DND-41 (cell line): ENCODE results near the gene RRAS.

Experiments used
- ATAC-seq: fragments of 200-7000 bp; cut with Tn5 transposase; 3 replicates; pipeline ENCODE4 v1.9.1; 2021; ENCODE audit warnings: low read depth; ENCODE audit not compliant: insufficient read depth
- DNase-seq: peaks from one replicate; pipeline ENCODE4 v3.0.0-alpha.2; 2020
- H2AFZ ChIP-seq: 2 replicates; pipeline ENCODE4 v1.6.0; 2012; ENCODE audit warnings: low read depth, low read length
- H3K27ac ChIP-seq: 2 replicates; pipeline ENCODE4 v1.5.1; 2012; ENCODE audit warnings: low read length, inconsistent platforms
- H3K27me3 ChIP-seq: fragments of 200-600 bp; sonication (generic); 2 replicates; pipeline ENCODE4 v1.6.0; 2012; ENCODE audit warnings: low read length, mild to moderate bottlenecking, inconsistent platforms; ENCODE audit not compliant: insufficient read depth, poor library complexity
- H3K36me3 ChIP-seq: 2 replicates; pipeline ENCODE4 v1.5.1; 2012; ENCODE audit warnings: low read length, inconsistent platforms; ENCODE audit not compliant: insufficient read depth
- H3K4me1 ChIP-seq: 2 replicates; pipeline ENCODE4 v1.5.1; 2012; ENCODE audit warnings: mild to moderate bottlenecking, low read length; ENCODE audit not compliant: insufficient read depth
- H3K4me2 ChIP-seq: 2 replicates; pipeline ENCODE4 v1.6.0; 2012; ENCODE audit warnings: mild to moderate bottlenecking, moderate library complexity, low read length, inconsistent platforms; ENCODE audit not compliant: insufficient read depth
- H3K4me3 ChIP-seq, 2 experiments: fragments of 200-600 bp in 1 of 2; shearing (Covaris generic) in 1 of 2; 2 replicates each; pipeline ENCODE4 v1.5.1; 2012 to 2016; ENCODE audit warnings: inconsistent platforms in 2 of 2, low read length in 2 of 2, mild to moderate bottlenecking in 2 of 2, low read depth in 1 of 2, moderate library complexity in 1 of 2
- H3K79me2 ChIP-seq: 2 replicates; pipeline ENCODE4 v1.6.0; 2012; ENCODE audit warnings: low read length, inconsistent platforms; ENCODE audit not compliant: insufficient read depth
- H3K9ac ChIP-seq: 2 replicates; pipeline ENCODE4 v1.6.0; 2012; ENCODE audit warnings: low read depth, mild to moderate bottlenecking, inconsistent platforms, low read length, moderate library complexity
- H3K9me3 ChIP-seq: 2 replicates; pipeline ENCODE4 v1.5.1; 2012; ENCODE audit warnings: low read length, moderate library complexity, mild to moderate bottlenecking, inconsistent platforms; ENCODE audit not compliant: insufficient read depth, severe bottlenecking
- H4K20me1 ChIP-seq: 2 replicates; pipeline ENCODE4 v1.6.0; 2012; ENCODE audit warnings: low read length; ENCODE audit not compliant: insufficient read depth
- EZH2 ChIP-seq: IDR thresholded peaks from 3 replicates; pipeline ENCODE4 v1.6.1; 2012; ENCODE audit warnings: borderline replicate concordance, low read depth, mild to moderate bottlenecking, moderate library complexity, low read length, inconsistent platforms; ENCODE audit not compliant: severe bottlenecking
- TF ChIP-seq, protein P1 (sequence below): IDR thresholded peaks from 2 replicates; pipeline ENCODE4 v1.5.1; 2012; ENCODE audit warnings: borderline replicate concordance, low read length, moderate library complexity, mild to moderate bottlenecking; ENCODE audit not compliant: poor library complexity, severe bottlenecking; ENCODE audit errors: extremely low read depth

RRAS gene

GRCh38 chr19:49591731-49592485 lies 48.0 kb downstream of the RRAS start:
- H3K36me3 ChIP-seq: peaks cover 42% of the 10 kb centered on the region
- peaks cover 23% of the 10 kb centered on the region for H3K4me1 ChIP-seq
- H3K27ac ChIP-seq: peak overlapping the region; percentile 93
- TF ChIP-seq EZH2: no peak
- TF ChIP-seq, protein P1, sequence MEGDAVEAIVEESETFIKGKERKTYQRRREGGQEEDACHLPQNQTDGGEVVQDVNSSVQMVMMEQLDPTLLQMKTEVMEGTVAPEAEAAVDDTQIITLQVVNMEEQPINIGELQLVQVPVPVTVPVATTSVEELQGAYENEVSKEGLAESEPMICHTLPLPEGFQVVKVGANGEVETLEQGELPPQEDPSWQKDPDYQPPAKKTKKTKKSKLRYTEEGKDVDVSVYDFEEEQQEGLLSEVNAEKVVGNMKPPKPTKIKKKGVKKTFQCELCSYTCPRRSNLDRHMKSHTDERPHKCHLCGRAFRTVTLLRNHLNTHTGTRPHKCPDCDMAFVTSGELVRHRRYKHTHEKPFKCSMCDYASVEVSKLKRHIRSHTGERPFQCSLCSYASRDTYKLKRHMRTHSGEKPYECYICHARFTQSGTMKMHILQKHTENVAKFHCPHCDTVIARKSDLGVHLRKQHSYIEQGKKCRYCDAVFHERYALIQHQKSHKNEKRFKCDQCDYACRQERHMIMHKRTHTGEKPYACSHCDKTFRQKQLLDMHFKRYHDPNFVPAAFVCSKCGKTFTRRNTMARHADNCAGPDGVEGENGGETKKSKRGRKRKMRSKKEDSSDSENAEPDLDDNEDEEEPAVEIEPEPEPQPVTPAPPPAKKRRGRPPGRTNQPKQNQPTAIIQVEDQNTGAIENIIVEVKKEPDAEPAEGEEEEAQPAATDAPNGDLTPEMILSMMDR: no peak
- no peaks in the 10 kb centered on the region for H3K9me3 ChIP-seq
- H3K27me3 ChIP-seq: no peaks in the 10 kb centered on the region
- peaks cover 53% of the 10 kb centered on the region for H3K79me2 ChIP-seq
- peak overlapping the region; percentile 90 for H3K9ac ChIP-seq
- no peak for ATAC-seq
- H2AFZ ChIP-seq: peak overlapping the region; percentile 78
- peak overlapping the region; percentile 90 for H3K4me2 ChIP-seq
- peak; percentile 76 for DNase-seq
- H3K4me3 ChIP-seq: peak overlapping the region; percentile 97 to 100
- peaks cover 44% of the 10 kb centered on the region for H4K20me1 ChIP-seq

GRCh38 chr19:49590971-49591730 lies 48.8 kb downstream of the RRAS start, which contains the start of gene PRR12:
Gene PRR12, plus strand, starts transcription at chr19:49591182. Its CDS starts 473 bp downstream, at chr19:49591655.
- peak within 1 kb of the TSS; percentile 94 for H3K27ac ChIP-seq
- peaks cover 35% of the 10 kb centered on the region for H3K36me3 ChIP-seq
- H3K4me1 ChIP-seq: peaks cover 23% of the 10 kb centered on the region
- H4K20me1 ChIP-seq: peaks cover 38% of the 10 kb centered on the region
- H3K27me3 ChIP-seq: no peaks in the 10 kb centered on the region
- no peak for TF ChIP-seq EZH2
- TF ChIP-seq, protein P1: no peak
- H3K79me2 ChIP-seq: peaks cover 47% of the 10 kb centered on the region
- ATAC-seq (peak; percentile 32), DNase-seq (peak; percentile 87)
- H3K4me3 ChIP-seq: peak within 1 kb of the TSS; percentile 97 to 100
- peak within 1 kb of the TSS; percentile 78 for H2AFZ ChIP-seq
- H3K4me2 ChIP-seq: peak within 1 kb of the TSS; percentile 90
- H3K9me3 ChIP-seq: no peaks in the 10 kb centered on the region
- H3K9ac ChIP-seq: peak within 1 kb of the TSS; percentile 90

DNA sequence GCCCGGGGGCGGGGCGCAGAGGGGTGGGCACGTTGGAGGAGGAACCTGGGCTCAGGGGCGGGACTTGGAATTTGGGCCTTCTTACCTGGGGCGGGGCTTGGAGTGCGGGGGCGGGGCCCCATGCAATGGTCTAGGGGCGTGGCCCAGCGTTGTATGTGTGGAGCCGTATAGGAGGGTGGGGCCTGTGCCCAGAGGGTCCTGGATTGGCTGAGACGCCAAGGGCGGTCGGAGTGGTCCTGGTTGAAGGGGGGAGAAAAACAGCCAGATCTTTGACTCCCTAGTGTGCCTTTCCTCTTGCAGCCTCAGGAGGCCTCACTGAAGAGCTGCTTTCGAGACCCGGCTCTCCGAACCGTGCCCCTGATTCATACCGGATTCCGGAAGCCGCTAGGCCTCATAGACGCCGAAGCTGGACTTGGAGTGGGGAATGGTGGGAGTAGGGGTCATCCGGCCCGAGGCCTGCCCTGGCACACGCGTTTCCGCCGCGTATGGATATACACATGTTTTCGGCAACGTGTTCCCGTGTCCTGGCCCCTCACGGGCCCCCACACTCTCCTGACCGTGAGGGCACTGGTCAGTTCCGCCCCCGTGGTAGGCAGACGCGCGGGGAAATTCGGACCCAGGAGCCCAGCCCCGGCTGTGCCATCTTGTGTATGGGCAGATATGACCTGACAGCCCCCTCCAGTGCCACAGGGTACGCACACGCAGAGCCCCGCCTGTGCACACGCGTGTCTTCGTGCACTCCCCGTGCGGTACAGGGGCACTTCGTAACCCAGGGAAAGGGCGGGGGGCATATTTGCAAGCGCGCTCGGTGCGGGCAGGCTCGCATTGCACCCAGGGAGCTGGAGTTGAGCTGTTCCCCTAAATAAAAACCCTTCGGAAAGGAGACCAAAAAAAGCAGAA lies 49.6 kb downstream of the RRAS start:
- Histone ChIP-seq H4K20me1 (peaks cover 30% of the 10 kb centered on the region), H3K9me3 (no peaks in the 10 kb centered on the region), H3K36me3 (peaks cover 27% of the 10 kb centered on the region), H2AFZ (peak overlapping the region; percentile 73), H3K27me3 (no peaks in the 10 kb centered on the region), H3K27ac (peak overlapping the region; percentile 94), H3K4me2 (peak overlapping the region; percentile 87), H3K4me3 (peak overlapping the region; percentile 49 to 82), H3K4me1 (peaks cover 23% of the 10 kb centered on the region), H3K79me2 (peaks cover 42% of the 10 kb centered on the region), H3K9ac (peak overlapping the region; percentile 90)
- DNase-seq: peak; percentile 99
- TF ChIP-seq EZH2: no peak
- TF ChIP-seq, protein P1: peak; percentile 36
- ATAC-seq: peak; percentile 87
